NOMO-1 (cell line): Measurements from ENCODE around the gene TRAPPC13.
"Not testable (repeated sequence)": the region's sequence is repeated elsewhere in the genome, so short reads cannot be mapped to it uniquely, and the experiment has no call there.

Experiments used
- DNase-seq, 2 experiments: peaks; one replicate each; lab custom pipeline; 2025; ENCODE audit not compliant: unreplicated experiment in 2 of 2; lab: John Stamatoyannopoulos, UW

Gene TRAPPC13

DNA sequence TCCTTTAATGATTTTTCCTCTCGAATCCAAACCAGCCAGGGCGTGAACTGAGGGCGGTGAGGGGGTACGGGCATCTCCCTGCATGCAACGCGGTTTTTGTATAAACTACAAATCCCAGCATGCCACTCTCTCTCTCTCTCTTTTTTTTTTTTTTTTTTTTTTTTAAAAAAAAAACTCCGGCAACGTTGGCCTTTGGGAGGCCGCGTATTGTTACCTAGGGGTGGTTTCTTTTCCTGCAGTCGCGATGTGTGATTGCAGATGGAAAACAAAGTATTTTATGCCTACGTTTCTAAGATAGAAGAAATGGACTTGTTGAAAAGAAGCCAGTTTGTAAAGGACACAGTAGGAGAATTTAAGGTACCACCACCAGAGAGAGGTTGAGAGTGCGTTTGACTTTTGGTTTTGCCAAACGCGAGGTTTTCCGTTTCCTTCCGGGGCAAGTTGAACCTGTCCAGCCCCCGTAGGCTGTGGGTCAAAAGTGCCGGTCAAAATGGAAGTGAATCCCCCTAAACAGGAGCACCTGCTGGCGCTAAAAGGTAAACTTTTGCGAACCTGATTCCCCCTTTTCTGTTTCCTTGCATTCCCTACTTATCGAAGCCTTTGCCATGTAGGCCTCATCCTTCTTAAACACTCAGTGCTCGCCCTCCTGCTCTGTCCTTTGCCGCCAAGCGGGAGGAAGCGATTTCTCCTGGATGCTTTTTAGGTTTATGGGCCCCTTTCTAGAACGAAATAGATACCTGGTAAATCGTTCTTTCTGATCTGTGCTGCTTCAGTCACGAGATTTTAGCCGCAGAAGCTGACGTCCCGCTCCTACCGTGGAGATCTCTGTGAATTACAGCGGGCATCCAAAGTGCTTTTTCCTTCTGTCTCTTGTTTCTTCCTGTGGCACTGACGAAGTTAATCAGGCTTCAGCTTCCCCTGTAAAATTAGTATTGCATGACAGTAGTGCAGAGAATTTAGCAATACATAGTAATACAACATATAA, at the start of gene TRAPPC13, which contains the start of gene SHLD3:
TSS of gene TRAPPC13 (plus strand) at position 457 of the 985 bp plus-strand sequence. CDS start at position 491, 34 bp downstream.
TSS of gene SHLD3 (plus strand) at position 457 of the 985 bp plus-strand sequence. CDS start 4,561 bp downstream, outside the sequence.
- peak; percentile 92 to 93 for DNase-seq

DNA sequence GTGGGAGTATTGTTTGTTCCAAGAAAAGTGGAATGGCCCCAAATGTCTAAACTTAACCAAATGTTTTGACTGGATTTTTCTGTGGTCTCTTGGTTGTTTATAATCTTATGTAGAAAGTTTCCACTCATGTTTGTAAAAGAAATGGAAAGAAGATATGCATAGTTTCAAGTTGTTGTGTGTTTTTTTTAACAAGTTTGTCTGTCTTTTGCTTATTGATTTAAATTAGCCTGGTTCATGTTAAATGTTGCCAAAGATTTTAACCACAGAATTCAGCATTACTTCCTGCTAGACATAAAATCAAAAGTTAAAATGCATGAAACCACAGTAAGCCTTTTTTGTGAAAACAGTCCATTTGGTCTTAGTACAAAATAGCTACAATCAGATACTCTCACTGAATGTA, 47.7 kb upstream of the TRAPPC13 start:
- no peak for DNase-seq

DNA sequence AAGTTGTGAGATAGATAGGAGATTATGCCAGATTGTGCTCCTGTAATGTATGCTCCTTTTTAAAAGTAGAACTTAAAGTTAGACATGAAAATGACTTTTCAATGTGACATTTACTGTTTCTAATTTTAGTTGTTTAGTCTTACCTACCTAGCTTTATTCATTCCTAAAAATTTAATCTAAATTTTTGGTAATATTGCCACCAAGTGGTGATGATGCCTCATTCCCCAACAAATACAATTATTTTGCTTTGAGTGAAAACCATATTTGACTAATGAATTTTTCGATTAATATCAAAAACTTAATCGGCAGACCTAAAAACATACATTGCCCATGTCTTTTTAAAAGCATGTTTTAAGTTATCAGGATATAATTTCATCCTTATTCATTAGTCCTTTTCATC, 36.1 kb upstream of the TRAPPC13 start:
- no peak for DNase-seq

GRCh38 chr5:65601761-65602160, 23.1 kb upstream of the TRAPPC13 start:
- DNase-seq: not testable (repeated sequence)

DNA sequence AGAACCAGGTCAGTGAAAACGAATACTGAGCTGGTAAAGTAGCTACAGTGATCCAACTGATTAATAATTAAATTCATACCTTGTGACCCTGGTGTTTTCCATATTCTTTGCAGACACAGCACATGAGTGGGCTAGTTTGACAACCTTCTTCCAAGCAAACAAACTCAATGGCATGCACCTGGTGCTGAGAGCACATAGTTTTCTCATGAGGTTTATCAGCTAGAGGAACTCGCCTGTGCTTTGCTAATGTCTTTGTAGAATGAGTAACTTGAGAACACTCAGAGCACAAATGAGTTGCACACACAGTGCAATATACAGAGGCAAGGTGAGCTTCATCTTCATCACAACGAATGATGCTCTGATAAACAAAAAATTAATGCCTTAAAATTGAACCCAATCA, 13.3 kb upstream of the TRAPPC13 start:
- no peak for DNase-seq

DNA sequence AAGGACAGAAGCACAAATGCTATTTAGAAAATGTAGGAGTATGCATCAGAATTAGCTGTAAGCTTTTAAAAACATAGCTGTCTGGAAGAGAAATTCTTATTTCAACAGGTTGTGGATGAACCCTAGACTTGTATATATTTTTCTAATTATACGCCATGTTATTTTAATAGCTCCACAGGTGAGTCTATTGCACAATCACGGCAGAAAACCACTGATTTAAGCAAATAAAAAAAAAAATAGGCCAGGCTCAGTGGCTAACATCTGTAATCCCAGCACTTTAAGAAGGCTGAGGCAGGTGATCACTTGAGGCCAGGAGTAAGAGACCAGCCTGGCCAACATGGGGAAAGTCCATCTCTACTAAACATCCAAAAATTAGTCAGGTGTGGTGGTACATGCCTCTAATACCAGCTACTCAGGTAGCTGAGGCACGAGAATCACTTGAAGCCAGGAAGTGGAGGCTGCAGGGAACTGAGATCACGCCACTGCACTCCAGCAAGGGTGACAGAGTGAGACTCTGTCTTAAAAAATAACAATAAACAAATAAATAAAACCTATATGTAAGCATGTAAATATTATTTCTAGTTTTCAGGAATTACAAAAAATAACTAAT, 12.4 kb upstream of the TRAPPC13 start:
- no peak for DNase-seq

DNA sequence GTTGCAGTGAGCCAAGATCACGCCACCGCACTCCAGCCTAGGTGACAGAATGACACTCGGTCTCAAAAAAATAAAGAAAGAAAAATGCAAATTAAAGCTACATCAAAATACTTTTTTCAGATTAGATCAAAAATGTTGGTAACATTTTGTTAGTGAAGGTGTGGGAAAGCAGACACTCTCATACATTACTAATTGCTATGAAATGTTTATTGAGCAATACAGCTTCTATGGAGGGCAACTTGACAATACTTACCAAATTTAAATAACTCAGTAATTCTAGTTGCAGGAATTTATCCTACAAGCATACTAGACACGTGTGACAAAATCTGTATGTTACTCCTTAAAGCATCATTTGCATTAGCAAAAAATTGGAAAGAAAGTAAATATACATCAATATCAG, 4.8 kb upstream of the TRAPPC13 start:
- DNase-seq: no peak

DNA sequence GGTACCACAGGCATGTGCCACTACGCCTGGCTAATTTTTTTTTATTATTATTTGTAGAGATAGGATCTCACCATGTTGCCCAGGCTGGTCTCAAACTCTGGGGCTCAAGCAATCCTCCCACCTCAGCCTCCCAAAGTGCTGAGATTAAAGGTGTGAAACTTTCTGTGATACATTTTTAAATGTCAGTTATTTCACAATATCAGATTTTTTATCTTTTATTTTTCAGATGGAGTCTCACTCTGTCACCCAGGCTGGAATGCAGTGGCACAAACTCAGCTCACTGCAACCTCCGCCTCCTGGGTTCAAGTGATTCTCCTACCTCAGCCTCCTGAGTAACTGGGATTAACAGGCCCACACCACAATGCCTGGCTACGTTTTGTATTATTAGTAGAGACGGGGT, 2.9 kb upstream of the TRAPPC13 start:
- DNase-seq: not testable (repeated sequence)

DNA sequence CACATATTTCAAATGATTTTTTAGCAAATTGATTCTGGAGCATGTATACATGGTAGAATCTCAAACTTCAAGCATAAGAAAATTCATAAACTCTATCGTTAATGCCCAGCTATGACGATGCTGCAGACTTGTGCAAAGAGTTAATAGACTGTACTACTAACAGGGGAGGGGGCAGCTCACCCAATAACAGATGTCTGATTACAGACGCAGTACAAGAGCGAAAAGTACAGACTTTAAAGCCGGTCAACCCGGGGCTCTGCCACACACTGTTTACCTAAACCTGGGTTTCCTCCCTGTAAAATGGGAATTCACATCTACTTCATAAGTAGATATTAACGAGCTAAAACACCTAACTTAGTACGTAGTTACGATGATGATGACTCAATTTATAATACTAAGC, 1.3 kb upstream of the TRAPPC13 start:
- no peak for DNase-seq

DNA sequence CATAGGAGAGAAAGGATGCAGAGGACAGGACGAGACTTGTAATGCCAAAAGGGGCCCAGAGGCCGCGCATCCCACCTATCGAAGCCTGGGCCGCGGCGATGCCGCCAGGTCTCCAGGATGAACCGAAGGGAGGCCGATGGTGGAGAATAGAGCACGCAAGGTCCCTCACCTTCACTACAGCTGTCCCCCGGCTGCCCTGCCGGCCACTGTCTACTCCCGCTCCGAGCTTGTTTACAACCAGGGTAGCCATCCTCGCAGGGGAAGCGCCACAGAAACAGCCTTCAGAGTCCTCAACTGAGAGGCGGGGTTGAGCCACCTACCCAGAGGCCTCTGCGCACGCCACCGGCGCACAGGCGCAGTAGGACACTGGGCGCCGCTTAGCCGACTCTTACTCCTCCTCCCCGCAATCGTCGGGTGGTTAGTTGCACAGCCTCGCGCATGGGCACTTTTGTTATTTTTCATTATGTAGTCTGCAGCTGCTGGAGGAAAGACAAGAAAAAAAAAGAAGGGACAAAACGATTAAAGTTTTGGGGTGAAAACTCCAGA, 729 bp upstream of the TRAPPC13 start, which contains the start of gene TRIM23:
TSS of gene TRIM23 (minus strand) at position 309 of the 546 bp plus-strand sequence. CDS start at position 250, 59 bp downstream.
- peak; percentile 93 to 95 for DNase-seq

DNA sequence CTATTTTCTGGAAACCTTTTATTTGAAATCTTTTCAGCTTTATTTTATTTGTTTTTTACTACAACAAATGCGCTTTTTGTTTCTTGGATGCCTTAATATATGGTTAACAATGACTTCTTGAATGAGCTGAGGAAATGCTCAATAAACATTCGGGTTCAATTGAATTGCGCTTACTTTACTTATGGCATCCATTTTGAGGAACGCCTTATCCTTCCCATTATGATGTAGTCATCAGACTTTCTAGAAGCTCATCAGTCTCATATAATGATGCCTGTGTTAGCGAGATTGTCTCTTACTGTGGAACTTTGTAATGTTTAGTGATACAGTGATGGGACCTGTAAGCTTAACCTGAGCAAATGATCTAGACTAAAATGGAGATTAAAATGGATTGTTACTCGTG, 916 bp downstream of the TRAPPC13 start:
- peak in 1 of 2 experiments; percentile 27 for DNase-seq

DNA sequence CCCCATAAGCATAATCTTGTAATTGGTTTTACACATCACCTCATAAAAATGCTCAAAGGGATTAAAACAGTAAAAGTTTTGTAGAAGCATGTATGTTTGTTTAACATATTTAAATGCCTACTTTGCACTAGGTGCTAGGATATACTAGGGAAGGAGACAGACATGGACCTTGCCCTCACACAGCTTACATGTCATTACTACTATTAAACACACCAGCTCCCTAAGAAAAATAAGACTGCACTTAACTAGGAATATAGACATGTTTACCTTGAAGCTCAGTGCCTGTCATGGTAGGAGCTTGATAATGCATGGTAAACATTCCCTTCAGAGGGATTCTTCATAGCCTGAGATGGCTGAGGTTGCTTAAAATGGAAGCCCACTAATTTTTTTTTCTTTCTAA, 6.2 kb downstream of the TRAPPC13 start:
- no peak for DNase-seq

DNA sequence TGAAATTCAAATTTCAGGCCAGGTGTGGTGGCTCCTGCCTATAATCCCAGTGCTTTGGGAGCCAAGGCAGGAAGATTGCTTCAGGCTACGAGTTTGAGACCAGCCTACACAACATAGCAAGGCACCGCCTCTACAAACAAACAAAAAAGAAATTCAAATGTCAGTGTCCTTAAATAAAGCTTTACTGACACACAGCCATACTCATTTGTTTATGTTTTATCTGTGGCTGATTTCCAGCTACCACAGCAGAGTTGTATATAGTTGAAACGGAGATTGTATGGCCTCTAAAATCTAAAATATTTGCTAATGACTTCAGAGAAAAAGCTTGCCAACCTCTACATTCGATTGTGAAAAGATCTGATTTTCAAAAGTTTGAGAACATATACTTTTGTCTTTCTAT, 15.4 kb downstream of the TRAPPC13 start:
- no peak for DNase-seq

DNA sequence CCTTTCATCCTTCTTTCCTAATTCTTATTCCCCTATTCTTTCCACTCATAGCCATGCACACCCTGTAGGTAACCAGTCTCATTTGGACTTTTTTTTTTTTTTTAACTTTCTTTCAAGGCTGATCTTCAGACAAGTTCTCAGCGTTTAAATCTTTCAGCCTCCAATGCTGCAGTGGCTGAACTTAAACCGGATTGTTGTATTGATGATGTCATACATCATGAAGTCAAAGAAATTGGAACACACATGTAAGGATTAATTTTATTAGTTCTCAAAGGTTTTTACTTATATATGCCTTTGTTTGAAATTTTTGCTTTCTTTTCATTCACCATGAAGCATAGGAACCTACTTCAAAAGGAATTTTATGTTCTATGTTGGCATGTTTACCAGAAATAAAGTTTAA, 22.1 kb downstream of the TRAPPC13 start:
- DNase-seq: no peak

- no peak for DNase-seq
Observed at GRCh38 chr5:65647941-65648340, 23.1 kb downstream of the TRAPPC13 start.

DNA sequence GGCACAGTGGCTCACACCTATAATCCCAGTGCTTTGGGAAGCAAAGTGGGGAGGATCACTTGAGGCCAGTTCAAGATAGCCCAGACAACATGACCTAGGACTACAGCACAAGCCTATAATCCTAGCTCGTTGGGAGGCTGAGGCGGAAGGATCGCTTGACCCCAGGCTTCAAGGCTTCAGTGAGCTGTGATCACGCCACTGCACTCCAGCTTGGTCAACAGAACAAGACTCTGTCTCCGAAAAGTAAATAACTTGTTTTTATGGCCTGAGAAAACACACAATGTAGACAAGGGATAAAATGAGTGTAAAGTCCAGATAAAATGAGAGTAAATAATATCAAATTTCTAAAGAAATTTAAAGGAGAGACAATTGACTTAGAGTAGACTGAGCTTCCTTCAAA, 26.3 kb downstream of the TRAPPC13 start:
- no peak for DNase-seq

- DNase-seq: no peak
Observed at GRCh38 chr5:65654713-65655112, 29.9 kb downstream of the TRAPPC13 start.

DNA sequence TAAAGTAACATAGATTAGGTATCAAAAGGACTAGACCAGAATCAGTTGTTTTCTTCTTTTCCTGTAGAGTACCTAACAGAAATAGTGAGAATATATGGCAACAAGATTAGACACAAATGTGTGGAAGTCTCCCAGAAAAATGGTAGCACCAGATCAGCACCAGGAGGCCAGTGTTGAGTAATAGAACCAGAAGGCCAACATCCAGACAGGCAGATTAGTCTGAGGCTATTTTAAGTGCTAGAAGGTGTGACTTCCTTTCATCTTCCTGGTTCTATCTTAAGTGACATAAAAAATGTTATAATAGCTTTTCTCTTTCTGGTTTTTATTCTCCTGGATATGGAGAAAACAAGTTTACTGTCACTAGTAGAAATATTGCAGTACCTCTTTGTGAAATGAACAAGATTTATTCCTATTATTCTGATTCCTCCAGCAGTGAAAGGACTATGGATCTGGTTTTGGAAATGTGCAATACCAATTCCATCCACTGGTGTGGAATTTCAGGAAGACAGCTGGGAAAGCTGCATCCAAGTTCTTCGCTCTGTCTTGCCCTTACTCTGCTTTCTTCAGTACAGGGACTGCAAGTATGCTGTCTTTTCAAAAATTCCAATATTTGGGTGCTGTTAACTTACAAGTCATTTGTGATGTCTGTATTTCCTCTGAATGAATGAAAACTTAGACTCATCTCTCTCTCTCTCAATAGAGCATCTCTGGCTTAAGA, 39.1 kb downstream of the TRAPPC13 start:
- DNase-seq: no peak

DNA sequence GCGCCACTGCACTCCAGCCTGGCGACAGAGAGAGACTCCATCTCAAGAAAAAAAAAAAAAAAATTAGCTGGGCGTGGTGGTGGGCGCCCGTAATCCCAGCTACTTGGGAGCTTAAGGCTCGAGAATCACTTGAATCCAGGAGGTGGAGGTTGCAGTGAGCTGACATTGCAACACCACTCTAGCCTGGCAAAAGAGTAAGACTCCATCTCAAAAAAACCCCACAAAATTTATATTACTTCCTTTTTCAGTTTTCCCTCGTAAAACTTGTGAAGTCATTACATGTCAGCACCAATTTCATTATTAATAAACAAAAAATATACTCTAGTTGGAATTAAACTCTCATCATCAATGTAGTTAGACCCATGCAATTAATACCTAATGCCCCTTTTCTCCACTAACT, 43.9 kb downstream of the TRAPPC13 start:
- DNase-seq: peak; percentile 53 to 70

DNA sequence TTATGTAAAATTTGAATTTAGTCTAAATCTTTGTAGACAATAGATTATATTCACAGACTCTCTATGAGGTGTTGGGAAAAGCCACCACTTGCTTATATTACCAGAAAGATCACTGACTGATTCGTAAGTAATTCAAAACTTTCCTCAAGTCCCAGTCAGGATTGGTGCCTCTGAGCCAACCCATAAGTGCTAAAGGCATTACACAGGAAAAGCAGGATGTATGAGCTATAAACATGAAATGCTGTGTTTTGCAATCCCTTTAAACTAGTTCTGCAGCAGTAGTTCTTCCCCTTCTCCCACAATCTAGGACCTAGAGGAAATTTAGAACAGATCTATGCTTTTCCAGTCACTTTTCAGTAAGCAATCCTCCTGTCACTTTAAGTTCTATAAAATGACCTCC, 48.0 kb downstream of the TRAPPC13 start:
- DNase-seq: peak in 1 of 2 experiments; percentile 12

DNA sequence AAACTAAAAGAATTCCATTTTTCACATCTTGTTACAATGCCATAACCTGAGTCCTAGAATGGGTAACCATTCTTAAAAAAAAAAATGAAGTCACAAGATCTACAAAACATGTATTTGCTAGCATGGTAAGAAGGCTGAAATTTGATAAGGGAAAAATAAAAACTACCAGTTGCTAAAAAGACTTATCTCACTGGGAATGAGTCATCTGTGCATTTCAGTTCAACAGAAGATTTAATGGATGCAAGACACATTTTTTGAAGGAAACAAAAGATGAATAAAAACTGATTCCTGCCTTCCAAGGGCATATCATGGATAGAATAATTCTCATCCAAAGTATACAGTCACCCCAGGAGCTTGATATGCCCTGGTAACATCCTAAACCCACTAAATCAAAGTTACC, 49.9 kb downstream of the TRAPPC13 start:
- no peak for DNase-seq
